Chondrocyte (in vitro differentiated cells): ENCODE results near the gene AFF2. TPM values are rescaled to one million over a fixed set of nuclear protein-coding genes. Genes with fewer than 3 reads are reported as not detected.

Experiments
- DNase-seq: peaks from one replicate; pipeline ENCODE4 v3.0.0; 2021; ENCODE audit warnings: mixed read lengths, low spot score
- H3K27ac Mint-ChIP-seq: one replicate; pipeline ENCODE4 v1.8.0; 2021; ENCODE audit warnings: mild to moderate bottlenecking, moderate library complexity, mixed read lengths; ENCODE audit not compliant: unreplicated experiment
- H3K27me3 Mint-ChIP-seq: 2 replicates; pipeline ENCODE4 v1.8.0; 2021; ENCODE audit warnings: low read depth, mixed read lengths
- H3K36me3 Mint-ChIP-seq: 2 replicates; pipeline ENCODE4 v1.8.0; 2021; ENCODE audit warnings: low read depth, mixed read lengths
- H3K4me1 Mint-ChIP-seq: 2 replicates; pipeline ENCODE4 v1.8.0; 2021; ENCODE audit warnings: low read depth, mild to moderate bottlenecking, mixed read lengths
- H3K4me3 Mint-ChIP-seq: one replicate; pipeline ENCODE4 v1.8.0; 2021; ENCODE audit warnings: mild to moderate bottlenecking, moderate library complexity, mixed read lengths; ENCODE audit not compliant: unreplicated experiment
- H3K9me3 Mint-ChIP-seq: 2 replicates; pipeline ENCODE4 v1.8.0; 2021; ENCODE audit warnings: low read depth, mixed read lengths
- total RNA-seq: library from RNA; stranded (reverse); gene quantifications from 3 replicates; pipeline ENCODE4 v1.2.1, GENCODE V29; 2021
- TF ChIP-seq, protein P1 (sequence below): fragments of 200-600 bp; sonication (generic); IDR thresholded peaks from 2 replicates; pipeline ENCODE4 v1.5.0; 2021; ENCODE audit warnings: antibody characterized with exemption, mild to moderate bottlenecking, moderate library complexity

The AFF2 gene
- total RNA-seq, 1 donor from 2014 or later, result 22.4 TPM

DNA sequence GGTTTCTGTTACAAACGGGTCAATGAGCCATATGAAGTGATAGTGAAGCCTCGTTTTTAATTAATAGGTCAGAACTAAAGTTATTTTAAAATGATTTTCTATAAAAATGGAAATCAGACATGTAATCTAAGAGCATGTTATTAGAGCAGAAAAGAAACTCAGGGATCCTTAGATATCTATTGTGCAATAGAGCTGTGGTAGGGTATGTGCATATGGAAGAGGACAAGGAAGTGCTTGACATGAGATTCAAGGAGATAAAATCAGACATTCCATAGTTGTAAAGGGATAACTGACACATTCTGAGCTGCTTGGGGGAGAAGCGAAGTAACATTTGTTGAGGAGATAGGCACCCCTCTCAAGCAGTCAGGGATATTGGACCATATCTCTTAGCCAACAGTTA, 143.0 kb downstream of the AFF2 start:
- Mint-ChIP-seq H3K4me3 (no peak overlapping the region), H3K9me3 (peaks cover 22% of the 10 kb centered on the region), H3K27me3 (no peaks in the 10 kb centered on the region), H3K36me3 (no peaks in the 10 kb centered on the region), H3K27ac (no peak overlapping the region), H3K4me1 (no peaks in the 10 kb centered on the region)
- no peak for DNase-seq
- TF ChIP-seq, protein P1, sequence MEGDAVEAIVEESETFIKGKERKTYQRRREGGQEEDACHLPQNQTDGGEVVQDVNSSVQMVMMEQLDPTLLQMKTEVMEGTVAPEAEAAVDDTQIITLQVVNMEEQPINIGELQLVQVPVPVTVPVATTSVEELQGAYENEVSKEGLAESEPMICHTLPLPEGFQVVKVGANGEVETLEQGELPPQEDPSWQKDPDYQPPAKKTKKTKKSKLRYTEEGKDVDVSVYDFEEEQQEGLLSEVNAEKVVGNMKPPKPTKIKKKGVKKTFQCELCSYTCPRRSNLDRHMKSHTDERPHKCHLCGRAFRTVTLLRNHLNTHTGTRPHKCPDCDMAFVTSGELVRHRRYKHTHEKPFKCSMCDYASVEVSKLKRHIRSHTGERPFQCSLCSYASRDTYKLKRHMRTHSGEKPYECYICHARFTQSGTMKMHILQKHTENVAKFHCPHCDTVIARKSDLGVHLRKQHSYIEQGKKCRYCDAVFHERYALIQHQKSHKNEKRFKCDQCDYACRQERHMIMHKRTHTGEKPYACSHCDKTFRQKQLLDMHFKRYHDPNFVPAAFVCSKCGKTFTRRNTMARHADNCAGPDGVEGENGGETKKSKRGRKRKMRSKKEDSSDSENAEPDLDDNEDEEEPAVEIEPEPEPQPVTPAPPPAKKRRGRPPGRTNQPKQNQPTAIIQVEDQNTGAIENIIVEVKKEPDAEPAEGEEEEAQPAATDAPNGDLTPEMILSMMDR, result no peak

DNA sequence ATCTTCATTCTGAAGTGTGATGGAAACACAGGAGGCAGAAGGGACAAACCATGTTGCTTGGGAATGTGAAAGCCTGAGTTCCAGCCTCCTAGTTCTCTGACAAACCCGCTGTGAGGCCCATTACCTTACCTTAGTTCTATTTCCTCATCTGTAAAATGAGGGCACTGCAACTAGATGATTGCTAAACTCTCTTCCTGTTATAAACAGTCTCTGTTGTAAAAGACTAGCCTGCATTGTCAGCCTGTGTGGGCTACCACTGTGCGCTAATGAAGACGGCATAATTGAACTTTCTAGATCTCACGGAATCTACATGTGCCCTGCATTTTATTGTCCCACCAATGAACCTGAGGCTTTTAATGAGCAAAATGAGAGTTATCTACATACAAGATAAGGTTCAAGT, 147.2 kb downstream of the AFF2 start:
- Mint-ChIP-seq H3K4me1 (no peaks in the 10 kb centered on the region), H3K27ac (no peak overlapping the region), H3K36me3 (no peaks in the 10 kb centered on the region), H3K4me3 (no peak overlapping the region), H3K9me3 (peaks cover 24% of the 10 kb centered on the region), H3K27me3 (no peaks in the 10 kb centered on the region)
- DNase-seq, result no peak
- TF ChIP-seq, protein P1, result no peak

DNA sequence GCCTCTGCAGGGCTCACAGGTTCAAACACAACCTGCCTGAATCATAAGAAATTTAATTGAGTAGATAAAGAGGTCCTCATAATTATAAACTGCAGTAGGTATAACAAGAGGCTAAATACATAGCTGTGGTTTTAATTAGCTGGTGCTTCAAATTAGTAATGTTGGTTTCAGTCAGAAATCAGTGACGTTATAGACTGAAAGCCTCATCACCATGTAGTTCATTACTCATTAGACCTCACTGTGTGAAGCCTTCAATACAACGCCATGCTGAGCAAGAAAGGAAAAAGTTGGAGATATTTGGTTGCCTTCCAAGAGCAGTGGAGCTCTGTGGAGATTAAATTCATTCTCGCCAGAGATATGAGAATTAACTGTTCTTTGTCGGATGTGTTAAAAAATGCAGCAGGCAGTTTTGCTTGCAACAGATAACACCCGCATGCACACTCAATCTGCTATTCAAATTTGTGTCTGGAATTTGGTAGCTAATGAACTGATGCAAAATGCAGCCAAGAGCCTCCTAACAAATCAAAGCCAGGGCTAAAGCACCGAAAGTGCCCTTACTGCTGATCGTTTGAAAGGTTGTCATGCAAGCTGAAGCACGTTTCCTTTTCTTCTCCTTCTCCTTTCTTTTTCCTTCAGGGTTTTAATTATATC, 148.9 kb downstream of the AFF2 start:
- no peak overlapping the region for H3K4me3 Mint-ChIP-seq
- TF ChIP-seq, protein P1, result no peak
- H3K4me1 Mint-ChIP-seq, result no peaks in the 10 kb centered on the region
- no peaks in the 10 kb centered on the region for H3K36me3 Mint-ChIP-seq
- peaks cover 26% of the 10 kb centered on the region for H3K9me3 Mint-ChIP-seq
- DNase-seq, result no peak
- no peaks in the 10 kb centered on the region for H3K27me3 Mint-ChIP-seq
- no peak overlapping the region for H3K27ac Mint-ChIP-seq

DNA sequence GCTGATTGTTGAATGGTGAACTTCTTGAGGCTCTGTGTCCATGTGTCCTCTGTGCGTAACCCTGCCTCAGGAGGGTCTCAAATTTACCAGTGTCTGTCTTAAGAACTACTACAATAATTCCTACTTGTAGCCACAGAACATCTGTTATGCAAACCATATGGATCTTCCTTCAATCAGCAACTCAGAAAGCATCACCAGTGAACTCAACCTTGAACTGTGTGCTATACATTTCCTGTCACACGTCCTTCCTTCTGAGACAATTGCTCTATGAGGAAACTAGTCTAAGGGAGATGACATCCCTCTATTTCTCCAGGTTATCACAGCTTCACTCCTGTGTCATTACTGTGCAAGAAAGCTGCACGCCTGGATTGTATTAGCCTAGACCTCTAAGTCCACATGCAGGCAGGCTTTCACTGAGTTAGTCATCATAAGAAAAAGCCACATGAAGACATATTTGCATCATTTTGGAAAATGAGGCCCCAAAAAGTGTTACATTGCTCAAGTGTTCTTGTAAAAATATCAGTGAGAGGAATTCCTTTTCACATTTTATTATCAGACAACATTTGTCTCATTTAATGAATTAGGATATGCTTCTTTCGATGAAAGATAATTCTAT, 157.8 kb downstream of the AFF2 start:
- TF ChIP-seq, protein P1, result no peak
- peaks cover 1% of the 10 kb centered on the region for H3K36me3 Mint-ChIP-seq
- no peak overlapping the region for H3K27ac Mint-ChIP-seq
- H3K27me3 Mint-ChIP-seq, result no peaks in the 10 kb centered on the region
- peaks cover 40% of the 10 kb centered on the region for H3K9me3 Mint-ChIP-seq
- no peak overlapping the region for H3K4me3 Mint-ChIP-seq
- H3K4me1 Mint-ChIP-seq, result peaks cover 2% of the 10 kb centered on the region
- no peak for DNase-seq

DNA sequence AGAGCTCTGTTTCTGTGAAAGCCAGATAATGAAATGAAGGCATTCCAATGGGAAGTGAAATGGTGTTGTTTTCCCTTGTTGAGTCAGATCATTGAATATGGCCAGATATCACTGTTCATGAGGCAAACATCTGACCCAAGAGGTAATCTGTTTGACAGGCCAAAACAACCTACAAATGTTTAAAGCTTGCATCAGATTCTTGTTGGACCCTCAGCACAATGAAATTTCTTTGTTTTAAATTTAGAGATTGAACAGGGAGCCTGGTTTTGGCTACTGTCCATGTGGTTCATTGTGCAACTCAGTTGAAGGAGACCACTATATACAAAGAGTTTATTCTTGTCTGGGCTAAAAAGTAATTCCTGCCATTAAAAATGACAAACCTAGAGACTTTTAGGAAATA, 159.1 kb downstream of the AFF2 start:
- Mint-ChIP-seq H3K27me3 (no peaks in the 10 kb centered on the region), H3K9me3 (peaks cover 38% of the 10 kb centered on the region), H3K4me1 (peaks cover 2% of the 10 kb centered on the region), H3K27ac (no peak overlapping the region), H3K36me3 (peaks cover 1% of the 10 kb centered on the region), H3K4me3 (no peak overlapping the region)
- TF ChIP-seq, protein P1, result no peak
- DNase-seq, result no peak
